ENCODE data around the gene THSD7A. TPM values are rescaled to one million over a fixed set of nuclear protein-coding genes. Genes with fewer than 3 reads are reported as not detected.

Gene THSD7A
- total RNA-seq, 3 donors from 2014 or later: 4.0 to 6.9 (median 4.4) TPM

DNA sequence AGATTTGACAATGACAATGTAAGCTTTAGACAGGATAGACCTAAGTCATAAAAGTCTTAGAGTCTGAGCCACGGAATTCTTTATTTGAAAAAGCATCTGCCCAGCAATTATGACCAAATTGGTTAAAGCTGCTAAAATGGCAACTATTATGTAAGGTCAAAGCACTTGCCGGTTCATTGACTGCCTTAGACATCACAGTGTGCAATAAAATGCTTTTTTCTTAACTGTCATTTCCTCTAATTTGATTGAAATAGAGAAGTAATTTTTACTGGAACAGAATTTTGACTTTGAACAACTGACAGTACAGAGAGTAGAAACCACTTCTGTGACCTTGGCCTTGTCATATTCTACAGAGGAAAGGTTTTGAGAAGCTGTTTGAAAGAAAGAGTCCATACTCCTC lies 142.9 kb downstream of the THSD7A start:
- H3K27ac ChIP-seq: no peak overlapping the region
- no peaks in the 10 kb centered on the region for H3K36me3 ChIP-seq

DNA sequence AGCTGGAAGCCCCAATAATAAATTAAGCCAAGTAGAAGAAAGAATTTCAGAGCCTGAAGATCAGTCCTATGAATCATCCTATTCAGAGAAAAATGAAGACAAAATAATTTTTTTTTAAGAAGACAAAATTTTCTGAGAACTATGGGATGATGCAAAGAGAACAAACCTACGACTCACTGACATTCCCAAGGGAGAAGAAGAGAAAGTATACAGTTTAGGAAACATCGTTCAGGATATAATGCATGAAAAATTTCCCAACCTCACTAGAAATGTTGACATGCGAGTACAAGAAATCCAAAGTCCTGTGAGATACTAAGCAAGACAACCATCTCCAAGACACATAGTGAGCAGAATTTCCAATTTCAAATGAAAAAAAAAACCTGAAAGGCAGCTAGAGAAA lies 150.5 kb downstream of the THSD7A start:
- no peak for DNase-seq (ENCODE audit: low spot score in 2 of 2)
- H3K4me3 ChIP-seq: no peak overlapping the region
- H3K4me1 ChIP-seq: no peaks in the 10 kb centered on the region
- no peaks in the 10 kb centered on the region for H3K36me3 ChIP-seq
- no peak overlapping the region for H3K27ac ChIP-seq
- no peak for TF ChIP-seq POLR2A (IDR thresholded peaks at IDR 0.05)
- TF ChIP-seq, protein P1, sequence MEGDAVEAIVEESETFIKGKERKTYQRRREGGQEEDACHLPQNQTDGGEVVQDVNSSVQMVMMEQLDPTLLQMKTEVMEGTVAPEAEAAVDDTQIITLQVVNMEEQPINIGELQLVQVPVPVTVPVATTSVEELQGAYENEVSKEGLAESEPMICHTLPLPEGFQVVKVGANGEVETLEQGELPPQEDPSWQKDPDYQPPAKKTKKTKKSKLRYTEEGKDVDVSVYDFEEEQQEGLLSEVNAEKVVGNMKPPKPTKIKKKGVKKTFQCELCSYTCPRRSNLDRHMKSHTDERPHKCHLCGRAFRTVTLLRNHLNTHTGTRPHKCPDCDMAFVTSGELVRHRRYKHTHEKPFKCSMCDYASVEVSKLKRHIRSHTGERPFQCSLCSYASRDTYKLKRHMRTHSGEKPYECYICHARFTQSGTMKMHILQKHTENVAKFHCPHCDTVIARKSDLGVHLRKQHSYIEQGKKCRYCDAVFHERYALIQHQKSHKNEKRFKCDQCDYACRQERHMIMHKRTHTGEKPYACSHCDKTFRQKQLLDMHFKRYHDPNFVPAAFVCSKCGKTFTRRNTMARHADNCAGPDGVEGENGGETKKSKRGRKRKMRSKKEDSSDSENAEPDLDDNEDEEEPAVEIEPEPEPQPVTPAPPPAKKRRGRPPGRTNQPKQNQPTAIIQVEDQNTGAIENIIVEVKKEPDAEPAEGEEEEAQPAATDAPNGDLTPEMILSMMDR (IDR thresholded peaks at IDR 0.05): no peak
- TF ChIP-seq POLR2AphosphoS5 (IDR thresholded peaks at IDR 0.05): no peak
- H3K9me3 ChIP-seq: peaks cover 0 to 41% of the 10 kb centered on the region in 2 donors
- H3K27me3 ChIP-seq: no peaks in the 10 kb centered on the region
- intact Hi-C loops (cut with DNase I; ENCODE audit: low total_unique reads): no loop called here

More for the DNA sequence above, 142.9 kb downstream of the THSD7A start:
- no peak for DNase-seq (ENCODE audit: low spot score in 2 of 2)
- Histone ChIP-seq H3K4me1 (no peaks in the 10 kb centered on the region), H3K27me3 (no peaks in the 10 kb centered on the region), H3K4me3 (no peak overlapping the region), H3K9me3 (peaks cover 0 to 16% of the 10 kb centered on the region in 2 donors)
- intact Hi-C loops (cut with DNase I; ENCODE audit: low total_unique reads): no loop called here
- TF ChIP-seq, protein P1 (IDR thresholded peaks at IDR 0.05): no peak
- TF ChIP-seq POLR2AphosphoS5 (IDR thresholded peaks at IDR 0.05) (no peak), POLR2A (IDR thresholded peaks at IDR 0.05) (no peak)

DNA sequence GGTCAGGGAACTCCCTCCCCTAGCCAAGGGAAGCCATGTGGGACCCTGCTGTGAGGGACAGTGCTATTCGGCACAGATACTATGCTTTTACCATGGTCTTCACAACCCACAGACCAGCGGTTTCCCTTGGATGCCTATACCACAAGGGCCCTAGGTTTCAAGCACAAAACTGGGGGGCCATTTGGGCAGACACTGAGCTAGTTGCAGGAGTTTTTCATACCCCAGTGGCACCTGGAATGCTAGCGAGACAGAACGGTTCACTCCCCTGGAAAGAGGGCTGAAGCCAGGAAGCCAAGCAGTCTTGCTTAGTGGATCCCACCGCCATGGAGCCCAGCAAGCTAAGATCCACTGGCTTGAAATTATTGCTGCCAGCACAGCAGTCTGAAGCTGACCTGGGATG lies 156.8 kb downstream of the THSD7A start:
- no peaks in the 10 kb centered on the region for H3K27me3 ChIP-seq
- intact Hi-C loops (cut with DNase I; ENCODE audit: low total_unique reads): no loop called here
- H3K4me3 ChIP-seq: no peak overlapping the region
- no peaks in the 10 kb centered on the region for H3K4me1 ChIP-seq
- no peak for DNase-seq (ENCODE audit: low spot score in 2 of 2)
- H3K9me3 ChIP-seq: peaks cover 0 to 17% of the 10 kb centered on the region in 2 donors
- no peak overlapping the region for H3K27ac ChIP-seq
- TF ChIP-seq POLR2AphosphoS5 (IDR thresholded peaks at IDR 0.05) (no peak), POLR2A (IDR thresholded peaks at IDR 0.05) (no peak)
- TF ChIP-seq, protein P1 (IDR thresholded peaks at IDR 0.05): no peak
- no peaks in the 10 kb centered on the region for H3K36me3 ChIP-seq

DNA sequence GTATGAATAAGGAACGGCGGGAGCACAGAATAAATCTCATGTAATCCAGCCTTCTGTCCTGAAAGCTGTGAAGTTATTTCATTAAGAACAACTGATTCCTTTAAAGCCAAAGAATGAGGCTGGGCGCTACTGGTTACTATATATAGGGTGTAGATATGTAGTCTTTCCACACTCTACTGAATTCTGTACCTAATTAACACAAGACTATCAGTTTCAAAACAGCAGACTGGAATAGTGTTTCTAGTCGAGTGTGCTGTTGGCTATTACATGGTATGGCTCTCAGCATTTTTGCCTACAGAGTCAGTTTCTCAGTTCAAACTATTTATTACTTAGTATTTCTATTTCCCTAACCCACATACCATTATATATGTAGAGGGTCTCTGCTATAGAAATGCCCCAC lies 163.3 kb downstream of the THSD7A start:
- Histone ChIP-seq H3K27me3 (no peaks in the 10 kb centered on the region), H3K36me3 (no peaks in the 10 kb centered on the region), H3K9me3 (no peaks in the 10 kb centered on the region), H3K27ac (no peak overlapping the region), H3K4me1 (no peaks in the 10 kb centered on the region), H3K4me3 (no peak overlapping the region)
- intact Hi-C loops (cut with DNase I; ENCODE audit: low total_unique reads): no loop called here
- TF ChIP-seq, protein P1 (IDR thresholded peaks at IDR 0.05): no peak
- no peak for TF ChIP-seq POLR2A (IDR thresholded peaks at IDR 0.05)
- no peak for TF ChIP-seq POLR2AphosphoS5 (IDR thresholded peaks at IDR 0.05)
- no peak for DNase-seq (ENCODE audit: low spot score in 2 of 2)

DNA sequence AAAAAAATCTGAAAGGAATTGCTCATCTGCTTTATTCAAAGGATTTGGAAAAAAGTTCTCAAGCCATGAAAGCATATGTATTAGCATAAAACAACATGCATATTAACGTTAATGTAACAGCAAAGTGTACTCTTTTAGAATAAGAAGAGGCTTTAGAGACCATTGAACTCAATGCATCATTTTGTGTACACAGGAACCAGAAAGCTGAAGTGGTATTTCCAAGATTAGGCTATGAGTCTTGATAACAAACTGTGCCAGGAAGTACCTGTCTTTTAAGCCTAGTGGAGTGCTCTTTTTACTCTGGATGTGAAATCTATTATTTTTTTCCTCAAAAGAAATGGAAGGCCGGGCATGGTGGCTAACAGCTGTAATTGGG lies 164.2 kb downstream of the THSD7A start:
- no peak for DNase-seq (ENCODE audit: low spot score in 2 of 2)
- Histone ChIP-seq H3K27ac (no peak overlapping the region), H3K4me3 (no peak overlapping the region), H3K4me1 (no peaks in the 10 kb centered on the region), H3K9me3 (no peaks in the 10 kb centered on the region), H3K27me3 (no peaks in the 10 kb centered on the region), H3K36me3 (no peaks in the 10 kb centered on the region)
- TF ChIP-seq, protein P1 (IDR thresholded peaks at IDR 0.05): no peak
- TF ChIP-seq POLR2A (IDR thresholded peaks at IDR 0.05): no peak
- no peak for TF ChIP-seq POLR2AphosphoS5 (IDR thresholded peaks at IDR 0.05)
- intact Hi-C loops (cut with DNase I; ENCODE audit: low total_unique reads): no loop called here

Measured in breast epithelium (tissue), 4 donors.